Stomach (tissue), 9 donors: ENCODE results near the gene CSDE1. TPM values are rescaled to one million over a fixed set of nuclear protein-coding genes. Genes with fewer than 3 reads are reported as not detected.
"Not testable (repeated sequence)": the region's sequence is repeated elsewhere in the genome, so short reads cannot be mapped to it uniquely, and the experiment has no call there.

Source experiments
- DNase-seq, 2 donors: peaks; one replicate each; pipeline versions ENCODE4 v3.0.0 to v3.0.0-alpha.2; 2013 to 2019
- H3K27ac ChIP-seq, 5 donors: fragments of 200-600 bp in 4 of 5; sonication (generic) in 4 of 5; one replicate each; pipeline ENCODE4 v1.5.1; 2013 to 2019; ENCODE audit warnings: mild to moderate bottlenecking in 1 of 5, moderate library complexity in 1 of 5
- H3K27me3 ChIP-seq, 3 donors: fragments of 200-600 bp; sonication (generic); one replicate each; pipeline ENCODE4 v1.5.1; 2017 to 2019; ENCODE audit warnings: mixed run types in 1 of 3
- H3K36me3 ChIP-seq, 4 donors: fragments of 200-600 bp; sonication (generic); 1 replicate in 3 of 4; 2 replicates in 1 of 4; pipeline ENCODE4 v1.5.1; 2016 to 2019
- H3K4me1 ChIP-seq, 4 donors: fragments of 200-600 bp; sonication (generic); one replicate each; pipeline ENCODE4 v1.5.1; 2016 to 2019
- H3K4me3 ChIP-seq, 4 donors: fragments of 200-600 bp; sonication (generic) in 3 of 4; one replicate each; pipeline ENCODE4 v1.5.1; 2016 to 2019; ENCODE audit warnings: mild to moderate bottlenecking in 1 of 4
- H3K9me3 ChIP-seq, 4 donors: fragments of 200-600 bp; sonication (generic); one replicate each; pipeline ENCODE4 v1.5.1; 2016 to 2019
- EP300 ChIP-seq: sonication (generic); formaldehyde crosslinking; IDR thresholded peaks from one replicate; pipeline ENCODE4 v1.6.1; 2017; ENCODE audit warnings: antibody characterized with exemption
- POLR2A ChIP-seq, 4 donors: fragments of 450-650 bp; IDR thresholded peaks; one replicate each; pipeline ENCODE4 v1.6.1; 2016; ENCODE audit warnings: antibody characterized with exemption in 4 of 4, control low read depth in 2 of 4, mild to moderate bottlenecking in 1 of 4, moderate library complexity in 1 of 4
- POLR2AphosphoS5 ChIP-seq, 3 donors: sonication (generic); formaldehyde crosslinking; IDR thresholded peaks; one replicate each; pipeline ENCODE4 v1.6.1; 2016; ENCODE audit warnings: antibody characterized with exemption in 3 of 3
- WGBS, 5 donors: extraction: QIAGEN DNeasy Blood & Tissue Kit in 3 of 5; methylation state at CpG; one replicate each; pipeline versions ENCODE4 v1.1.5 to v1.1.7; 2013 to 2018; 5-methylcytosine and 5-hydroxymethylcytosine counted together
- intact Hi-C: fragments of 100-400 bp; cut with DNase I; formaldehyde crosslinking; loops from one replicate; pipeline ENCODE4 v1.15.1; 2023; ENCODE audit warnings: low total_unique reads
- polyA plus RNA-seq, 3 donors: library from polyadenylated mRNA; stranded (reverse); fragments of 200-250 nt; gene quantifications; one replicate each; pipeline ENCODE4 v1.2.3, GENCODE V29; 2013
- total RNA-seq, 5 donors: library from RNA; depleted of rRNA; stranded (reverse); fragments of >200 nt; gene quantifications; one replicate each; pipeline versions ENCODE4 v1.1.0 to v1.2.3, GENCODE V29; 2014 to 2016
- TF ChIP-seq, protein P1 (sequence below), 7 experiments: fragments of 450-650 bp in 4 of 7; fragments of 200-600 bp in 3 of 7; sonication (generic) in 3 of 7; IDR thresholded peaks; one replicate each; pipeline ENCODE4 v1.5.1; 2016 to 2019; ENCODE audit warnings: antibody characterized with exemption in 7 of 7, control low read depth in 2 of 7, mild to moderate bottlenecking in 1 of 7
- donor health status: healthy with polysubstance abuse.
- donor health status: Bipolar disorder and iron deficiency.
- donor health status: healthy.

The CSDE1 gene
- total and polyA plus RNA-seq, 8 donors, result 129 to 679 (median 374) TPM

DNA sequence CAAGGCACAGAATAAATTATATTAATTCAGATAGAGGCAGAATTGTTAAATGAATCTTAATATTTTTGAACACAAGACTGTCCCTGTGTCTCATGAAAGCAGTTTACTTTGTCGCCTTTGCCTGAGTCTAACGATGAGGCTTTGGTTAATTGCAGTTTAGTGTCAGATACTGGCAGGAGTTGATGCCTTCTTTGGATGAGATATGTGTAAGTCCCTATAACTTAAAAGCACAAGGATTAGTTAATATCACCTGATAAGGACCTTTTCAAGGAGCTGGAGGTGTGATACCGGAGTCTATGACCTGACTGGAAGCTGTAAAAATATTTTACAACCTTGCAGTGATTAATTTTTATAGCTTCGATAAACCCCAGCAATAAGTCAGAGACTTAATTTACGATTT is 24.7 kb upstream of the CSDE1 start:
- Histone ChIP-seq H3K27ac (no peak overlapping the region), H3K27me3 (no peaks in the 10 kb centered on the region), H3K9me3 (peaks cover 0 to 11% (median 7%) of the 10 kb centered on the region in 4 donors), H3K4me1 (peaks cover 9 to 21% (median 20%) of the 10 kb centered on the region in 4 donors), H3K36me3 (peaks cover 0 to 15% (median 12%) of the 10 kb centered on the region in 4 donors), H3K4me3 (no peak overlapping the region)
- intact Hi-C loops, result no loop called here
- TF ChIP-seq POLR2AphosphoS5 (IDR thresholded peaks at IDR 0.05), result no peak
- no peak for TF ChIP-seq POLR2A (IDR thresholded peaks at IDR 0.05)
- TF ChIP-seq, protein P1, sequence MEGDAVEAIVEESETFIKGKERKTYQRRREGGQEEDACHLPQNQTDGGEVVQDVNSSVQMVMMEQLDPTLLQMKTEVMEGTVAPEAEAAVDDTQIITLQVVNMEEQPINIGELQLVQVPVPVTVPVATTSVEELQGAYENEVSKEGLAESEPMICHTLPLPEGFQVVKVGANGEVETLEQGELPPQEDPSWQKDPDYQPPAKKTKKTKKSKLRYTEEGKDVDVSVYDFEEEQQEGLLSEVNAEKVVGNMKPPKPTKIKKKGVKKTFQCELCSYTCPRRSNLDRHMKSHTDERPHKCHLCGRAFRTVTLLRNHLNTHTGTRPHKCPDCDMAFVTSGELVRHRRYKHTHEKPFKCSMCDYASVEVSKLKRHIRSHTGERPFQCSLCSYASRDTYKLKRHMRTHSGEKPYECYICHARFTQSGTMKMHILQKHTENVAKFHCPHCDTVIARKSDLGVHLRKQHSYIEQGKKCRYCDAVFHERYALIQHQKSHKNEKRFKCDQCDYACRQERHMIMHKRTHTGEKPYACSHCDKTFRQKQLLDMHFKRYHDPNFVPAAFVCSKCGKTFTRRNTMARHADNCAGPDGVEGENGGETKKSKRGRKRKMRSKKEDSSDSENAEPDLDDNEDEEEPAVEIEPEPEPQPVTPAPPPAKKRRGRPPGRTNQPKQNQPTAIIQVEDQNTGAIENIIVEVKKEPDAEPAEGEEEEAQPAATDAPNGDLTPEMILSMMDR (IDR thresholded peaks at IDR 0.05), result no peak
- TF ChIP-seq EP300, result no peak
- WGBS, 5 donors, result 79 to 85% (median 83%) methylated on average over 5 of the region's 5 CpGs
- DNase-seq, result no peak

GRCh38 chr1:114780344-114781226 is 22.8 kb upstream of the CSDE1 start, which contains the start of gene SIKE1:
TSS of gene SIKE1 (minus strand) at chr1:114780685. CDS start at chr1:114780607, 78 bp downstream.
- Histone ChIP-seq H3K9me3 (no peaks in the 10 kb centered on the region), H3K4me3 (peak within 1 kb of the TSS; percentile 58 to 94 (median 88)), H3K36me3 (peaks cover 0 to 31% (median 29%) of the 10 kb centered on the region in 4 donors), H3K27me3 (no peaks in the 10 kb centered on the region), H3K4me1 (peaks cover 9 to 21% (median 20%) of the 10 kb centered on the region in 4 donors), H3K27ac (peak within 1 kb of the TSS; percentile 89 to 95 (median 90))
- DNase-seq, result peak; percentile 95 to 98
- TF ChIP-seq POLR2A (IDR thresholded peaks at IDR 0.05) (peak in 1 of 4 donors; percentile 24), POLR2AphosphoS5 (IDR thresholded peaks at IDR 0.05) (peak; percentile 85 to 96 (median 90)), EP300 (no peak)
- TF ChIP-seq, protein P1 (IDR thresholded peaks at IDR 0.05), result peak in 1 of 7 experiments; percentile 23
- intact Hi-C loops, result no loop called here
- WGBS, 5 donors, result 16 to 28% (median 18%) methylated on average over 33 to 53 of the region's 53 CpGs

- TF ChIP-seq POLR2A (IDR thresholded peaks at IDR 0.05) (no peak), POLR2AphosphoS5 (IDR thresholded peaks at IDR 0.05) (no peak)
- Histone ChIP-seq H3K27ac (peak overlapping the region in 4 of 5 donors; percentile 89 to 95 (median 92)), H3K9me3 (no peaks in the 10 kb centered on the region), H3K4me3 (peak overlapping the region; percentile 58 to 94 (median 88)), H3K36me3 (peaks cover 0 to 40% (median 38%) of the 10 kb centered on the region in 4 donors), H3K27me3 (no peaks in the 10 kb centered on the region), H3K4me1 (peaks cover 9 to 21% (median 20%) of the 10 kb centered on the region in 4 donors)
- no peak for DNase-seq
- intact Hi-C loops, result no loop called here
Measured at GRCh38 chr1:114779722-114780121, 21.9 kb upstream of the CSDE1 start.

- H3K27ac ChIP-seq, intact Hi-C loops, H3K27me3 ChIP-seq, H3K9me3 ChIP-seq, H3K4me3 ChIP-seq, DNase-seq: not testable (repeated sequence)
- Histone ChIP-seq H3K36me3 (peaks cover 6 to 70% (median 67%) of the 10 kb centered on the region in 4 donors), H3K4me1 (peaks cover 9 to 21% (median 20%) of the 10 kb centered on the region in 4 donors)
- WGBS, 5 donors, result 97 to 100% (median 99%) methylated on average over 3 to 4 of the region's 4 CpGs
Measured at GRCh38 chr1:114776726-114777125, 18.9 kb upstream of the CSDE1 start.

DNA sequence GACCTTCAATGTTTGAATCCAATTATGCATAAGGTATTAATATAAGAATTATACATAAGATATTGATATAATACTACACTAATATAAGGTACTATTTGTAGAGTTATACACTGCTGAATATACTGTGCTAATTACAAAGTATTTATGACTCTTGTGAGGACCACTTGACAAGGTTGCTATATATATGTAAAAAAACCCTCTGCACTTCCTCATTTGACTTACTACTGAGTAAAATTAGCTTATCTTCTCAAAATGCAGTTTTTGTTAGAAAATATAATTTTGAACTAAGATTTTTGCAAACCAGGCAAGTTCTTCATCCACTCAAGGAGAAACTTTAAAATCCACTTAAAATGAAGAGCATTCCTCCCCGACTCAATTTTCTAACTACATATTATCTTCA is 14.2 kb upstream of the CSDE1 start:
- H3K27ac ChIP-seq, result no peak overlapping the region
- no peak for TF ChIP-seq POLR2AphosphoS5 (IDR thresholded peaks at IDR 0.05)
- TF ChIP-seq, protein P1 (IDR thresholded peaks at IDR 0.05), result no peak
- no peak for TF ChIP-seq EP300
- TF ChIP-seq POLR2A (IDR thresholded peaks at IDR 0.05), result no peak
- no peaks in the 10 kb centered on the region for H3K27me3 ChIP-seq
- H3K4me3 ChIP-seq, result no peak overlapping the region
- H3K36me3 ChIP-seq, result peaks cover 6 to 89% (median 78%) of the 10 kb centered on the region in 4 donors
- H3K9me3 ChIP-seq, result no peaks in the 10 kb centered on the region
- 93 to 100% (median 95%) methylated on average over 1 of the region's 1 CpG for WGBS, 5 donors
- no peaks in the 10 kb centered on the region for H3K4me1 ChIP-seq
- no peak for DNase-seq
- intact Hi-C loops, result no loop called here
